HCT116 (cell line): Measurements from ENCODE around the gene ACKR3. TPM values are rescaled to one million over a fixed set of nuclear protein-coding genes. Genes with fewer than 3 reads are reported as not detected.

Experiments
- ATAC-seq: fragments of 200-7000 bp; cut with Tn5 transposase; 2 replicates; pipeline ENCODE4 v1.9.1; 2020; ENCODE audit warnings: mild to moderate bottlenecking, moderate library complexity
- BruUV-seq: library from RNA; stranded (reverse); fragments of 400-500 nt; replicated peaks from 2 replicates; lab custom pipeline; 2021; lab: Mats Ljungman, UMichigan
- CTCF ChIA-PET: fragments of 300-600 bp; sonication (Branson Sonifier 250); formaldehyde crosslinking; loops from one replicate; lab custom pipeline; 2021; ENCODE audit warnings: antibody characterized with exemption; lab: Charles Lee
- POLR2A ChIA-PET: fragments of 300-600, 350-600 bp; sonication (Branson Sonifier 250); formaldehyde crosslinking; loops from one replicate; lab custom pipeline; 2021; ENCODE audit warnings: antibody characterized with exemption; lab: Charles Lee
- RAD21 ChIA-PET, 2 experiments: fragments of 300-600 bp; sonication (Branson Sonifier 250); formaldehyde crosslinking; loops; one replicate each; lab custom pipeline; 2023; ENCODE audit warnings: low total read pairs in 2 of 2; ENCODE audit not compliant: uncharacterized antibody in 2 of 2, unreplicated experiment in 2 of 2, low non-redundant PET in 1 of 2; lab: Charles Lee
- DNase-seq: peaks from one replicate; pipeline ENCODE4 v3.0.0-alpha.2; 2010; ENCODE audit warnings: low read depth, low spot score
- H2AFZ ChIP-seq: fragments of 200-600 bp; shearing (Covaris generic), sonication (generic); 2 replicates; pipeline ENCODE4 v1.6.1; 2017; ENCODE audit warnings: low read depth, mixed run types, mixed read lengths, antibody characterized with exemption, low read length; ENCODE audit not compliant: poor library complexity, severe bottlenecking
- H3K27ac ChIP-seq: 2 replicates; pipeline ENCODE4 v1.5.1; 2012; ENCODE audit warnings: low read depth, low read length
- H3K27me3 ChIP-seq: fragments of 200-600 bp; sonication (generic); 2 replicates; pipeline ENCODE4 v1.6.1; 2016; ENCODE audit warnings: mixed run types, low read length, mixed read lengths; ENCODE audit not compliant: insufficient read depth
- H3K36me3 ChIP-seq, 2 experiments: fragments of 200-500 bp in 1 of 2; fragments of 200-600 bp in 1 of 2; sonication (Bioruptor generic) in 1 of 2; sonication (generic) in 1 of 2; 2 replicates each; pipeline versions ENCODE4 v1.5.1 to v1.6.1; 2014 to 2016; ENCODE audit warnings: low read length in 2 of 2, inconsistent platforms in 1 of 2, mixed read lengths in 1 of 2, mixed run types in 1 of 2; ENCODE audit not compliant: insufficient read depth in 2 of 2, control insufficient read depth in 1 of 2
- H3K4me1 ChIP-seq, 2 experiments: fragments of 200-600 bp in 1 of 2; sonication (generic) in 1 of 2; 2 replicates each; pipeline versions ENCODE4 v1.5.1 to v1.6.1; 2012 to 2017; ENCODE audit warnings: low read length in 2 of 2, inconsistent platforms in 1 of 2, mild to moderate bottlenecking in 1 of 2, mixed read lengths in 1 of 2, mixed run types in 1 of 2, moderate library complexity in 1 of 2; ENCODE audit not compliant: insufficient read depth in 2 of 2, control insufficient read depth in 1 of 2
- H3K4me2 ChIP-seq: fragments of 200-600 bp; sonication (generic); 2 replicates; pipeline ENCODE4 v1.6.1; 2017; ENCODE audit warnings: mixed run types, low read length, mixed read lengths
- H3K4me3 ChIP-seq, 2 experiments: fragments of 200-600 bp in 1 of 2; sonication (generic) in 1 of 2; replicated peaks in 1 of 2; 2 replicates each; pipeline ENCODE4 v1.5.1; 2011 to 2016; ENCODE audit warnings: low read length in 2 of 2, control low read depth in 1 of 2, low read depth in 1 of 2, mild to moderate bottlenecking in 1 of 2, mixed read lengths in 1 of 2, mixed run types in 1 of 2
- H3K79me2 ChIP-seq: fragments of 200-600 bp; sonication (generic); 2 replicates; pipeline ENCODE4 v1.6.1; 2017; ENCODE audit warnings: mild to moderate bottlenecking, mixed run types, low read length, moderate library complexity, mixed read lengths; ENCODE audit not compliant: insufficient read depth
- H3K9ac ChIP-seq: fragments of 200-600 bp; sonication (generic); 2 replicates; pipeline ENCODE4 v1.6.1; 2016; ENCODE audit warnings: low read length, mixed read lengths
- H3K9me2 ChIP-seq: fragments of 200-600 bp; sonication (generic), shearing (Covaris generic); 2 replicates; pipeline ENCODE4 v1.6.1; 2017; ENCODE audit warnings: mixed run types, mild to moderate bottlenecking, moderate library complexity; ENCODE audit not compliant: insufficient read depth
- H3K9me3 ChIP-seq, 2 experiments: fragments of 200-500 bp in 1 of 2; fragments of 200-600 bp in 1 of 2; sonication (Bioruptor generic) in 1 of 2; sonication (generic) in 1 of 2; 2 replicates each; pipeline ENCODE4 v1.6.1; 2014 to 2017; ENCODE audit warnings: low read length in 2 of 2, mixed read lengths in 2 of 2, inconsistent platforms in 1 of 2, low read depth in 1 of 2, mild to moderate bottlenecking in 1 of 2, mixed run types in 1 of 2, moderate library complexity in 1 of 2; ENCODE audit not compliant: control insufficient read depth in 1 of 2, insufficient read depth in 1 of 2
- H4K20me1 ChIP-seq: fragments of 200-600 bp; sonication (generic), shearing (Covaris generic); 2 replicates; pipeline ENCODE4 v1.6.1; 2017; ENCODE audit warnings: mixed run types, mild to moderate bottlenecking, moderate library complexity; ENCODE audit not compliant: insufficient read depth
- ATF3 ChIP-seq: IDR thresholded peaks from 2 replicates; pipeline ENCODE4 v1.6.1; 2012
- CEBPB ChIP-seq: IDR thresholded peaks from 2 replicates; pipeline ENCODE4 v1.6.1; 2012; ENCODE audit warnings: low read depth
- CTCF ChIP-seq, 3 experiments: fragments of 200-600 bp in 1 of 3; sonication (generic) in 1 of 3; IDR thresholded peaks in 2 of 3; conservative IDR thresholded peaks in 1 of 3; 2 replicates each; pipeline ENCODE4 v1.5.1; 2012 to 2017; ENCODE audit warnings: low read depth in 2 of 3, low read length in 2 of 3, antibody characterized with exemption in 1 of 3, borderline replicate concordance in 1 of 3, control low read depth in 1 of 3, mild to moderate bottlenecking in 1 of 3, mixed read lengths in 1 of 3, mixed run types in 1 of 3, moderate library complexity in 1 of 3; ENCODE audit not compliant: insufficient read depth in 1 of 3
- EGR1 ChIP-seq: IDR thresholded peaks from 2 replicates; pipeline ENCODE4 v1.6.1; 2012; ENCODE audit warnings: low read depth
- EZH2phosphoT487 ChIP-seq: fragments of 200-600 bp; IDR thresholded peaks from 2 replicates; pipeline ENCODE4 v1.6.1; 2018; ENCODE audit warnings: antibody characterized with exemption, borderline replicate concordance
- JUND ChIP-seq: IDR thresholded peaks from 2 replicates; pipeline ENCODE4 v1.6.1; 2012
- MAX ChIP-seq: IDR thresholded peaks from 2 replicates; pipeline ENCODE4 v1.6.1; 2012
- POLR2A ChIP-seq: IDR thresholded peaks from 2 replicates; pipeline ENCODE4 v1.7.0; 2011; ENCODE audit warnings: borderline replicate concordance; ENCODE audit not compliant: insufficient read depth, insufficient read length; ENCODE audit errors: extremely low read depth
- RAD21 ChIP-seq: IDR thresholded peaks from 2 replicates; pipeline ENCODE4 v1.6.1; 2012; ENCODE audit warnings: low read depth, mild to moderate bottlenecking
- REST ChIP-seq: IDR thresholded peaks from 2 replicates; pipeline ENCODE4 v1.6.1; 2012; ENCODE audit warnings: low read depth
- SIN3A ChIP-seq: IDR thresholded peaks from 2 replicates; pipeline ENCODE4 v1.6.1; 2012; ENCODE audit warnings: low read depth
- SP1 ChIP-seq: IDR thresholded peaks from 2 replicates; pipeline ENCODE4 v1.6.1; 2012; ENCODE audit warnings: low read depth
- SRF ChIP-seq: IDR thresholded peaks from 2 replicates; pipeline ENCODE4 v1.6.1; 2012; ENCODE audit warnings: low read depth
- TCF7L2 ChIP-seq: IDR thresholded peaks from 2 replicates; pipeline ENCODE4 v1.7.0; 2011; ENCODE audit warnings: borderline replicate concordance, inconsistent platforms; ENCODE audit not compliant: insufficient read depth, insufficient read length; ENCODE audit errors: extremely low read depth
- YY1 ChIP-seq: IDR thresholded peaks from 2 replicates; pipeline ENCODE4 v1.6.1; 2011; ENCODE audit warnings: low read length, low read depth, moderate library complexity, mild to moderate bottlenecking; ENCODE audit not compliant: insufficient replicate concordance; ENCODE audit errors: extremely low read depth
- ZBTB33 ChIP-seq: IDR thresholded peaks from 2 replicates; pipeline ENCODE4 v1.6.1; 2011; ENCODE audit warnings: mild to moderate bottlenecking, low read length, moderate library complexity; ENCODE audit not compliant: insufficient replicate concordance; ENCODE audit errors: extremely low read depth
- intact Hi-C: fragments of 100-400 bp; cut with micrococcal nuclease; formaldehyde crosslinking; loops from 2 replicates; pipeline ENCODE4 v1.10.0; 2022
- total RNA-seq: library from RNA; stranded (reverse); gene quantifications from one replicate; pipeline ENCODE4 v1.2.1, GENCODE V29; 2021; ENCODE audit not compliant: unreplicated experiment

ACKR3 gene
- total RNA-seq, 1 experiment from 2014 or later = 0.20 TPM

- no peak for TF ChIP-seq REST
- TF ChIP-seq POLR2A = no peak
- TF ChIP-seq EZH2phosphoT487 = no peak
- TF ChIP-seq YY1 = no peak
- TF ChIP-seq ATF3 = no peak
- no peak for TF ChIP-seq EGR1
- no peak for TF ChIP-seq MAX
- TF ChIP-seq, all 23 proteins: peak for 0
Measured at GRCh38 chr2:236529606-236530005, 40.0 kb upstream of the ACKR3 start (continued).

- no peaks in the 10 kb centered on the region for H4K20me1 ChIP-seq
- ChIA-PET POLR2A (no interaction called here), RAD21 (no interaction called here), CTCF (interaction anchor here (1.1 to 2.2 kb wide), 2 partner anchors 15 to 17 kb away, joined by 5 read pairs; no protein-coding TSS in a partner anchor)
- no peaks in the 10 kb centered on the region for H3K4me1 ChIP-seq
- no peak overlapping the region for H3K9ac ChIP-seq
- H3K36me3 ChIP-seq = no peaks in the 10 kb centered on the region
- no TSS peak for BruUV-seq
- H3K79me2 ChIP-seq = no peaks in the 10 kb centered on the region
- no peak overlapping the region for H3K27ac ChIP-seq
- H3K9me3 ChIP-seq = no peaks in the 10 kb centered on the region
- H3K27me3 ChIP-seq = peaks cover 38% of the 10 kb centered on the region; the same call in 1 of the 2 replicates
- DNase-seq = no peak
- no peak for ATAC-seq
- H3K4me2 ChIP-seq = no peak overlapping the region
- intact Hi-C loops = no loop called here
- no peak overlapping the region for H3K4me3 ChIP-seq
- no peaks in the 10 kb centered on the region for H3K9me2 ChIP-seq
- no peak overlapping the region for H2AFZ ChIP-seq
- no peak for TF ChIP-seq CEBPB
- TF ChIP-seq TCF7L2 = no peak
- TF ChIP-seq POLR2A = no peak
- TF ChIP-seq ATF3 = no peak
- TF ChIP-seq SIN3A = no peak
- no peak for TF ChIP-seq SRF
- TF ChIP-seq YY1 = no peak
- no peak for TF ChIP-seq ZBTB33
- no peak for TF ChIP-seq SP1
- no peak for TF ChIP-seq RAD21
- TF ChIP-seq MAX = no peak
- no peak for TF ChIP-seq JUND
- no peak for TF ChIP-seq CTCF (IDR thresholded peaks at IDR 0.05 in 2 of 3, conservative IDR thresholded peaks at IDR 0.05 in 1 of 3; ENCODE audit: borderline replicate concordance in 1 of 3, insufficient read depth in 1 of 3, low read depth in 2 of 3, low read length in 2 of 3)
Measured at GRCh38 chr2:236530512-236530911, 39.1 kb upstream of the ACKR3 start.
